Neural cell (in vitro differentiated cells): ENCODE data around the gene ADARB2.

ENCODE experiments used
- CTCF ChIP-seq: fragments of 450-650 bp; IDR thresholded peaks from 2 replicates; pipeline ENCODE4 v1.5.1; 2014; ENCODE audit warnings: antibody characterized with exemption, mild to moderate bottlenecking, moderate library complexity; ENCODE audit not compliant: poor library complexity, severe bottlenecking
- EP300 ChIP-seq: fragments of 450-650 bp; conservative IDR thresholded peaks from 2 replicates; pipeline ENCODE4 v1.6.1; 2014; ENCODE audit warnings: antibody characterized with exemption, mild to moderate bottlenecking, moderate library complexity; ENCODE audit not compliant: poor library complexity, severe bottlenecking
- POLR2AphosphoS5 ChIP-seq: IDR thresholded peaks from 2 replicates; pipeline ENCODE4 v1.6.1; 2012
- RAD21 ChIP-seq: fragments of 450-650 bp; conservative IDR thresholded peaks from 2 replicates; pipeline ENCODE4 v1.6.1; 2014; ENCODE audit warnings: antibody characterized with exemption, mild to moderate bottlenecking, moderate library complexity
- REST ChIP-seq: IDR thresholded peaks from 2 replicates; pipeline ENCODE4 v1.6.1; 2012; ENCODE audit warnings: borderline replicate concordance

GRCh38 chr10:1564791-1565190, 172.5 kb downstream of the ADARB2 start:
- TF ChIP-seq CTCF (no peak), POLR2AphosphoS5 (no peak), RAD21 (no peak), EP300 (no peak), REST (no peak)
